DMS53 treated with DMSO at 0.1 percent for 48 hours (cell line): Measurements from ENCODE around the gene MCOLN1.

Experiments used
- DNase-seq: peaks from one replicate; lab custom pipeline; 2025; ENCODE audit not compliant: unreplicated experiment; lab: John Stamatoyannopoulos, UW

Gene MCOLN1

GRCh38 chr19:7541828-7542443 lies 19.5 kb downstream of the MCOLN1 start:
- DNase-seq: no peak

- DNase-seq: no peak
Measured at GRCh38 chr19:7542556-7543348, 20.3 kb downstream of the MCOLN1 start.

GRCh38 chr19:7544626-7545025 lies 22.2 kb downstream of the MCOLN1 start:
- DNase-seq: no peak

- DNase-seq: no peak
Measured at GRCh38 chr19:7545300-7545699, 22.9 kb downstream of the MCOLN1 start.

- DNase-seq: no peak
Measured at GRCh38 chr19:7545904-7546303, 23.5 kb downstream of the MCOLN1 start.

GRCh38 chr19:7547159-7547558 lies 24.7 kb downstream of the MCOLN1 start:
- no peak for DNase-seq

- no peak for DNase-seq
Measured at GRCh38 chr19:7549429-7550148, 27.2 kb downstream of the MCOLN1 start.

GRCh38 chr19:7550169-7550770 lies 27.8 kb downstream of the MCOLN1 start:
- no peak for DNase-seq

GRCh38 chr19:7550987-7551761 lies 28.8 kb downstream of the MCOLN1 start:
- DNase-seq: no peak

- DNase-seq: no peak
Measured at GRCh38 chr19:7552781-7553180, 30.4 kb downstream of the MCOLN1 start.

GRCh38 chr19:7554565-7554964 lies 32.1 kb downstream of the MCOLN1 start:
- DNase-seq: no peak

- DNase-seq: no peak
Measured at GRCh38 chr19:7554990-7555864, 32.8 kb downstream of the MCOLN1 start.

GRCh38 chr19:7556696-7557315 lies 34.4 kb downstream of the MCOLN1 start:
- DNase-seq: no peak

- no peak for DNase-seq
Measured at GRCh38 chr19:7558667-7559066, 36.2 kb downstream of the MCOLN1 start.

GRCh38 chr19:7559102-7559501 lies 36.7 kb downstream of the MCOLN1 start:
- no peak for DNase-seq

- no peak for DNase-seq
Measured at GRCh38 chr19:7560255-7560654, 37.8 kb downstream of the MCOLN1 start.

GRCh38 chr19:7561325-7561724 lies 38.9 kb downstream of the MCOLN1 start:
- no peak for DNase-seq

GRCh38 chr19:7562646-7563393 lies 40.4 kb downstream of the MCOLN1 start:
- DNase-seq: no peak

GRCh38 chr19:7564866-7565265 lies 42.4 kb downstream of the MCOLN1 start:
- no peak for DNase-seq
